Measurements from ENCODE around the gene HADH. TPM values are rescaled to one million over a fixed set of nuclear protein-coding genes. Genes with fewer than 3 reads are reported as not detected.
"Not testable (repeated sequence)": the region's sequence is repeated elsewhere in the genome, so short reads cannot be mapped to it uniquely, and the experiment has no call there.

HADH gene
- total RNA-seq, 4 donors from 2014 or later: 31.5 to 39.9 (median 35.3) TPM

GRCh38 chr4:108044951-108045686, 55.4 kb downstream of the HADH start:
- TF ChIP-seq POLR2A (IDR thresholded peaks at IDR 0.05): no peak
- TF ChIP-seq CTCF (IDR thresholded peaks at IDR 0.05): no peak
- intact Hi-C loops (cut with DNase I; ENCODE audit: low total_unique reads): no loop called here
- WGBS, 2 donors: 59 to 60% methylated on average over 9 of the region's 9 CpGs

GRCh38 chr4:108045687-108046024, 56.0 kb downstream of the HADH start:
- 23 to 30% methylated on average over 3 of the region's 3 CpGs for WGBS, 2 donors
- no peak for DNase-seq (ENCODE audit: low spot score in 2 of 2)
- intact Hi-C loops (cut with DNase I; ENCODE audit: low total_unique reads): no loop called here
- no peak overlapping the region for H3K4me3 ChIP-seq (ENCODE audit: low read depth, poor library complexity, severe bottlenecking)
- no peak for TF ChIP-seq POLR2A (IDR thresholded peaks at IDR 0.05)
- no peak for TF ChIP-seq CTCF (IDR thresholded peaks at IDR 0.05)

More at GRCh38 chr4:108044951-108045686, 55.4 kb downstream of the HADH start:
- no peak overlapping the region for H3K4me3 ChIP-seq (ENCODE audit: low read depth, poor library complexity, severe bottlenecking)
- DNase-seq (ENCODE audit: low spot score in 2 of 2): no peak

- no peak for TF ChIP-seq CTCF (IDR thresholded peaks at IDR 0.05)
- TF ChIP-seq POLR2A (IDR thresholded peaks at IDR 0.05): no peak
- intact Hi-C loops (cut with DNase I; ENCODE audit: low total_unique reads): no loop called here
- no peak for DNase-seq (ENCODE audit: low spot score in 2 of 2)
- 57 to 62% methylated on average over 2 of the region's 2 CpGs for WGBS, 2 donors
- no peak overlapping the region for H3K4me3 ChIP-seq (ENCODE audit: low read depth, poor library complexity, severe bottlenecking)
Observed at GRCh38 chr4:108047199-108047598, 57.5 kb downstream of the HADH start.

GRCh38 chr4:108048157-108048556, 58.5 kb downstream of the HADH start:
- intact Hi-C loops (cut with DNase I; ENCODE audit: low total_unique reads): no loop called here
- 78 to 80% methylated on average over 6 of the region's 6 CpGs for WGBS, 2 donors
- TF ChIP-seq POLR2A (IDR thresholded peaks at IDR 0.05): no peak
- no peak for TF ChIP-seq CTCF (IDR thresholded peaks at IDR 0.05)
- DNase-seq (ENCODE audit: low spot score in 2 of 2): no peak
- H3K4me3 ChIP-seq (ENCODE audit: low read depth, poor library complexity, severe bottlenecking): no peak overlapping the region

GRCh38 chr4:108048997-108049396, 59.3 kb downstream of the HADH start:
- no peak for DNase-seq (ENCODE audit: low spot score in 2 of 2)
- intact Hi-C loops (cut with DNase I; ENCODE audit: low total_unique reads): no loop called here
- no peak overlapping the region for H3K4me3 ChIP-seq (ENCODE audit: low read depth, poor library complexity, severe bottlenecking)
- no peak for TF ChIP-seq POLR2A (IDR thresholded peaks at IDR 0.05)
- TF ChIP-seq CTCF (IDR thresholded peaks at IDR 0.05): no peak
- WGBS, 2 donors: 89% methylated on average over 7 of the region's 7 CpGs

GRCh38 chr4:108049406-108049805, 59.7 kb downstream of the HADH start:
- WGBS, 2 donors: 81 to 87% methylated on average over 5 of the region's 5 CpGs
- no peak for TF ChIP-seq POLR2A (IDR thresholded peaks at IDR 0.05)
- no peak for TF ChIP-seq CTCF (IDR thresholded peaks at IDR 0.05)
- intact Hi-C loops (cut with DNase I; ENCODE audit: low total_unique reads): no loop called here
- DNase-seq (ENCODE audit: low spot score in 2 of 2): no peak
- H3K4me3 ChIP-seq (ENCODE audit: low read depth, poor library complexity, severe bottlenecking): no peak overlapping the region

- H3K4me3 ChIP-seq (ENCODE audit: low read depth, poor library complexity, severe bottlenecking); intact Hi-C loops (cut with DNase I; ENCODE audit: low total_unique reads); DNase-seq (ENCODE audit: low spot score in 2 of 2): not testable (repeated sequence)
- 89 to 91% methylated on average over 10 of the region's 10 CpGs for WGBS, 2 donors
Observed at GRCh38 chr4:108050166-108051111, 60.8 kb downstream of the HADH start.

Data from lower leg skin (tissue), 4 donors.